Measurements from ENCODE around the gene MGST1.
"Not testable (repeated sequence)": the region's sequence is repeated elsewhere in the genome, so short reads cannot be mapped to it uniquely, and the experiment has no call there.

Gene MGST1

GRCh38 chr12:16369156-16369555 is 21.7 kb downstream of the MGST1 start:
- Histone ChIP-seq H3K4me3 (ENCODE audit: low read depth, low read length) (no peak overlapping the region), H2BK12ac (ENCODE audit: low read length) (no peak overlapping the region), H3K27me3 (ENCODE audit: insufficient read depth, low read length) (no peaks in the 10 kb centered on the region), H2BK120ac (ENCODE audit: insufficient read depth, low read length, poor library complexity) (no peak overlapping the region), H4K91ac (ENCODE audit: low read depth, low read length) (no peak overlapping the region), H3K23ac (ENCODE audit: low read length) (peak overlapping the region; percentile 35), H3K36me3 (ENCODE audit: control insufficient read depth in 1 of 2, insufficient read depth in 2 of 2, low read length in 2 of 2) (peaks cover 0 to 2% of the 10 kb centered on the region in 2 experiments), H4K8ac (ENCODE audit: low read depth, low read length) (no peak overlapping the region), H3K9me3 (ENCODE audit: insufficient read depth, low read depth, low read length) (no peaks in the 10 kb centered on the region), H2AFZ (ENCODE audit: insufficient read depth, low read length, poor library complexity) (no peak overlapping the region), H3K18ac (ENCODE audit: low read length) (no peak overlapping the region), H3K4me1 (ENCODE audit: control insufficient read depth in 1 of 2, insufficient read depth in 2 of 2, low read length in 2 of 2) (no peaks in the 10 kb centered on the region), H3K79me2 (ENCODE audit: control insufficient read depth, insufficient read depth, low read length, poor library complexity) (no peaks in the 10 kb centered on the region), H4K12ac (ENCODE audit: low read depth, low read length) (no peak overlapping the region), H3K27ac (ENCODE audit: low read depth, low read length) (no peak overlapping the region), H3K4me2 (ENCODE audit: low read length) (no peak overlapping the region), H3K14ac (ENCODE audit: low read length) (no peak overlapping the region), H3K4ac (ENCODE audit: low read depth, low read length) (no peak overlapping the region), H3K79me1 (ENCODE audit: low read length) (no peaks in the 10 kb centered on the region), H3K9ac (ENCODE audit: low read length) (no peak overlapping the region), H2BK5ac (ENCODE audit: low read depth, low read length, poor library complexity) (no peak overlapping the region), H2AK5ac (ENCODE audit: low read length) (no peak overlapping the region)
- DNase-seq: no peak
- WGBS (ENCODE audit: extremely low coverage, insufficient coverage, insufficient read length): no CpG with 5 or more reads among the region's 2 CpGs

- DNase-seq: no peak
- H2AFZ ChIP-seq (ENCODE audit: insufficient read depth, low read length, poor library complexity): no peak overlapping the region
- H3K79me1 ChIP-seq (ENCODE audit: low read length): no peaks in the 10 kb centered on the region
Measured at GRCh38 chr12:16370096-16370495, 22.7 kb downstream of the MGST1 start.

DNA sequence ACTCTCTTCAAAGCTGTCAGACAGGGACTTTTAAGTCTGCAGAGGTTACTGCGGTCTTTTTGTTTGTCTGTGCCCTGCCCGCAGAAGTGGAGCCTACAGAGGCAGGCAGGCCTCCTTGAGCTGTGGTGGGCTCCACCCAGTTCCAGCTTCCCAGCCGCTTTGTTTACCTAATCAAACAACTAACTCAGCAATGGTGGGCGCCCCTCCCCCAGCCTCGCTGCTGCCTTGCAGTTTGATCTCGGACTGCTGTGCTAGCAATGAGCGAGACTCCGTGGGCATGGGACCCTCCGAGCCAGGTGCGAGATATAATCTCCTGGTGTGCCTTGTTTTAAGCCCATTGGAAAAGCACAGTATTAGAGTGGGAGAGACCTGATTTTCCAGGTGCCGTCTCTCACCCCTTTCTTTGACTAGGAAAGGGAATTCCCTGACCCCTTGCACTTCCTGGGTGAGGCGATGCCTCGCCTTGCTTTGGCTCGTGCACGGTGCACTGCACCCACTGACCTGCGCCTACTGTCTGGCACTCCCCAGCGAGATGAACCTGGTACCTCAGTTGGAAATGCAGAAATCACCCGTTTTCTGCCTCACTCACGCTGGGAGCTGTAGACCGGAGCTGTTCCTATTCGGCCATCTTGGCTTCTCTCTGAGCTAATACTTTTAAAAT is 35.3 kb downstream of the MGST1 start:
- H2AFZ ChIP-seq (ENCODE audit: insufficient read depth, low read length, poor library complexity); H3K9ac ChIP-seq (ENCODE audit: low read length); H3K27me3 ChIP-seq (ENCODE audit: insufficient read depth, low read length); H4K8ac ChIP-seq (ENCODE audit: low read depth, low read length); H2BK120ac ChIP-seq (ENCODE audit: insufficient read depth, low read length, poor library complexity); H2BK12ac ChIP-seq (ENCODE audit: low read length); H3K23ac ChIP-seq (ENCODE audit: low read length); H3K36me3 ChIP-seq (ENCODE audit: control insufficient read depth in 1 of 2, insufficient read depth in 2 of 2, low read length in 2 of 2); H2AK5ac ChIP-seq (ENCODE audit: low read length); H3K4ac ChIP-seq (ENCODE audit: low read depth, low read length); H4K12ac ChIP-seq (ENCODE audit: low read depth, low read length); H2BK5ac ChIP-seq (ENCODE audit: low read depth, low read length, poor library complexity); H3K4me2 ChIP-seq (ENCODE audit: low read length); H3K27ac ChIP-seq (ENCODE audit: low read depth, low read length); H3K79me1 ChIP-seq (ENCODE audit: low read length); H3K4me1 ChIP-seq (ENCODE audit: control insufficient read depth in 1 of 2, insufficient read depth in 2 of 2, low read length in 2 of 2); H4K91ac ChIP-seq (ENCODE audit: low read depth, low read length); H3K4me3 ChIP-seq (ENCODE audit: low read depth, low read length); H3K14ac ChIP-seq (ENCODE audit: low read length); H3K79me2 ChIP-seq (ENCODE audit: control insufficient read depth, insufficient read depth, low read length, poor library complexity); H3K9me3 ChIP-seq (ENCODE audit: insufficient read depth, low read depth, low read length); DNase-seq; H3K18ac ChIP-seq (ENCODE audit: low read length): not testable (repeated sequence)
- no CpG with 5 or more reads among the region's 21 CpGs for WGBS (ENCODE audit: extremely low coverage, insufficient coverage, insufficient read length)

More at GRCh38 chr12:16370096-16370495, 22.7 kb downstream of the MGST1 start:
- Histone ChIP-seq H3K9me3 (ENCODE audit: insufficient read depth, low read depth, low read length) (no peaks in the 10 kb centered on the region), H3K36me3 (ENCODE audit: control insufficient read depth in 1 of 2, insufficient read depth in 2 of 2, low read length in 2 of 2) (peaks cover 0 to 2% of the 10 kb centered on the region in 2 experiments), H3K18ac (ENCODE audit: low read length) (no peak overlapping the region), H3K27me3 (ENCODE audit: insufficient read depth, low read length) (no peaks in the 10 kb centered on the region), H4K12ac (ENCODE audit: low read depth, low read length) (no peak overlapping the region), H2BK5ac (ENCODE audit: low read depth, low read length, poor library complexity) (no peak overlapping the region), H3K27ac (ENCODE audit: low read depth, low read length) (no peak overlapping the region), H3K9ac (ENCODE audit: low read length) (no peak overlapping the region), H2BK120ac (ENCODE audit: insufficient read depth, low read length, poor library complexity) (no peak overlapping the region), H3K4me1 (ENCODE audit: control insufficient read depth in 1 of 2, insufficient read depth in 2 of 2, low read length in 2 of 2) (no peaks in the 10 kb centered on the region), H2AK5ac (ENCODE audit: low read length) (no peak overlapping the region), H3K4ac (ENCODE audit: low read depth, low read length) (no peak overlapping the region), H2BK12ac (ENCODE audit: low read length) (no peak overlapping the region), H3K79me2 (ENCODE audit: control insufficient read depth, insufficient read depth, low read length, poor library complexity) (no peaks in the 10 kb centered on the region), H3K14ac (ENCODE audit: low read length) (no peak overlapping the region), H4K91ac (ENCODE audit: low read depth, low read length) (no peak overlapping the region), H3K23ac (ENCODE audit: low read length) (no peak overlapping the region), H3K4me2 (ENCODE audit: low read length) (no peak overlapping the region), H3K4me3 (ENCODE audit: low read depth, low read length) (no peak overlapping the region), H4K8ac (ENCODE audit: low read depth, low read length) (no peak overlapping the region)
- no CpG with 5 or more reads among the region's 1 CpG for WGBS (ENCODE audit: extremely low coverage, insufficient coverage, insufficient read length)

GRCh38 chr12:16384732-16385131 is 37.3 kb downstream of the MGST1 start:
- Histone ChIP-seq H4K8ac (ENCODE audit: low read depth, low read length) (no peak overlapping the region), H3K23ac (ENCODE audit: low read length) (no peak overlapping the region), H3K27me3 (ENCODE audit: insufficient read depth, low read length) (no peaks in the 10 kb centered on the region), H3K36me3 (ENCODE audit: control insufficient read depth in 1 of 2, insufficient read depth in 2 of 2, low read length in 2 of 2) (no peaks in the 10 kb centered on the region), H3K79me1 (ENCODE audit: low read length) (no peaks in the 10 kb centered on the region), H4K12ac (ENCODE audit: low read depth, low read length) (no peak overlapping the region), H3K18ac (ENCODE audit: low read length) (no peak overlapping the region), H3K9me3 (ENCODE audit: insufficient read depth, low read depth, low read length) (no peaks in the 10 kb centered on the region), H2BK12ac (ENCODE audit: low read length) (no peak overlapping the region), H2BK5ac (ENCODE audit: low read depth, low read length, poor library complexity) (no peak overlapping the region), H3K4ac (ENCODE audit: low read depth, low read length) (no peak overlapping the region), H2AFZ (ENCODE audit: insufficient read depth, low read length, poor library complexity) (no peak overlapping the region), H3K4me1 (ENCODE audit: control insufficient read depth in 1 of 2, insufficient read depth in 2 of 2, low read length in 2 of 2) (no peaks in the 10 kb centered on the region), H3K9ac (ENCODE audit: low read length) (no peak overlapping the region), H3K79me2 (ENCODE audit: control insufficient read depth, insufficient read depth, low read length, poor library complexity) (no peaks in the 10 kb centered on the region), H3K14ac (ENCODE audit: low read length) (no peak overlapping the region), H2AK5ac (ENCODE audit: low read length) (no peak overlapping the region), H3K4me3 (ENCODE audit: low read depth, low read length) (no peak overlapping the region), H2BK120ac (ENCODE audit: insufficient read depth, low read length, poor library complexity) (no peak overlapping the region), H4K91ac (ENCODE audit: low read depth, low read length) (no peak overlapping the region), H3K4me2 (ENCODE audit: low read length) (no peak overlapping the region), H3K27ac (ENCODE audit: low read depth, low read length) (no peak overlapping the region)
- DNase-seq: no peak
- no CpG with 5 or more reads among the region's 5 CpGs for WGBS (ENCODE audit: extremely low coverage, insufficient coverage, insufficient read length)
